Lower leg skin (tissue), 3 donors: ENCODE data around the gene GLRX3.

Experiments used
- CTCF ChIP-seq, 3 donors: fragments of 450-650 bp; IDR thresholded peaks; one replicate each; pipeline ENCODE4 v1.5.1; 2016; ENCODE audit warnings: antibody characterized with exemption in 3 of 3, mild to moderate bottlenecking in 3 of 3, moderate library complexity in 2 of 3
- POLR2A ChIP-seq, 2 donors: fragments of 450-650 bp; IDR thresholded peaks; one replicate each; pipeline ENCODE4 v1.6.1; 2016 to 2017; ENCODE audit warnings: antibody characterized with exemption in 2 of 2, mild to moderate bottlenecking in 1 of 2, moderate library complexity in 1 of 2

GRCh38 chr10:130203626-130204025 lies 67.4 kb downstream of the GLRX3 start:
- no peak for TF ChIP-seq CTCF (IDR thresholded peaks at IDR 0.05)
- no peak for TF ChIP-seq POLR2A (IDR thresholded peaks at IDR 0.05)
